Sigmoid colon (tissue), 4 donors: Measurements from ENCODE around the gene BIRC6.

Experiments
- CTCF ChIP-seq, 4 experiments: fragments of 450-650 bp in 3 of 4; fragments of 200-600 bp in 1 of 4; IDR thresholded peaks; one replicate each; pipeline ENCODE4 v1.5.1; 2016 to 2019; ENCODE audit warnings: antibody characterized with exemption in 4 of 4, mild to moderate bottlenecking in 3 of 4, moderate library complexity in 2 of 4
- POLR2AphosphoS5 ChIP-seq, 4 donors: sonication (generic); formaldehyde crosslinking; IDR thresholded peaks; one replicate each; pipeline ENCODE4 v1.6.1; 2017; ENCODE audit warnings: antibody characterized with exemption in 4 of 4

- TF ChIP-seq CTCF (IDR thresholded peaks at IDR 0.05) (no peak), POLR2AphosphoS5 (IDR thresholded peaks at IDR 0.05) (no peak)
Measured at GRCh38 chr2:32379352-32379751, 22.5 kb downstream of the BIRC6 start.
